AG04450 (cell line): Measurements from ENCODE around the gene DIP2C. TPM values are rescaled to one million over a fixed set of nuclear protein-coding genes. Genes with fewer than 3 reads are reported as not detected.

Experiments used
- CTCF ChIA-PET: fragments of 300-600, 350-600 bp; formaldehyde crosslinking; extraction: SDS; loops from one replicate; lab custom pipeline; 2022; ENCODE audit warnings: antibody characterized with exemption, inconsistent platforms; lab: Charles Lee
- POLR2A ChIA-PET: fragments of 350-600 bp; formaldehyde crosslinking; extraction: SDS; loops from one replicate; lab custom pipeline; 2021; ENCODE audit warnings: antibody characterized with exemption, inconsistent platforms; lab: Yijun Ruan, JAX
- DNase-seq: peaks from one replicate; pipeline ENCODE4 v3.0.0-alpha.2; 2011; ENCODE audit warnings: low read depth, low spot score
- H3K27ac ChIP-seq: one replicate; pipeline ENCODE4 v1.5.1; 2012; ENCODE audit warnings: low read depth, low read length, control low read depth
- H3K27me3 ChIP-seq: one replicate; pipeline ENCODE4 v1.6.0; 2012; ENCODE audit warnings: low read length; ENCODE audit not compliant: control insufficient read depth, insufficient read depth
- H3K4me3 ChIP-seq: 2 replicates; pipeline ENCODE4 v1.5.1; 2011; ENCODE audit warnings: mild to moderate bottlenecking, low read depth, low read length, control low read depth
- H3K9me3 ChIP-seq: 2 replicates; pipeline ENCODE4 v1.5.1; 2012; ENCODE audit warnings: low read length; ENCODE audit not compliant: control insufficient read depth, insufficient read depth
- polyA plus RNA-seq: library from polyadenylated mRNA; depleted of rRNA; stranded (reverse); fragments of >200 nt; gene quantifications from 2 replicates; pipeline ENCODE4 v1.2.3, GENCODE V29; 2011; rRNA removed
- small RNA-seq: library from RNA; depleted of rRNA; stranded (forward); fragments of <200 nt; gene quantifications from one replicate; pipeline ENCODE3, GENCODE V24; 2012; ENCODE audit warnings: low read depth; ENCODE audit not compliant: insufficient read length
- TF ChIP-seq, protein P1 (sequence below): IDR thresholded peaks from 2 replicates; pipeline ENCODE4 v1.5.1; 2011; ENCODE audit warnings: low read depth, low read length, control low read depth, inconsistent platforms

The DIP2C gene
- polyA plus RNA-seq, 1 experiment = 9.6 TPM

GRCh38 chr10:227014-227413, 462.5 kb downstream of the DIP2C start:
- no peak overlapping the region for H3K27ac ChIP-seq

GRCh38 chr10:226018-226417, 463.4 kb downstream of the DIP2C start:
- H3K4me3 ChIP-seq = no peak overlapping the region
- TF ChIP-seq, protein P1, sequence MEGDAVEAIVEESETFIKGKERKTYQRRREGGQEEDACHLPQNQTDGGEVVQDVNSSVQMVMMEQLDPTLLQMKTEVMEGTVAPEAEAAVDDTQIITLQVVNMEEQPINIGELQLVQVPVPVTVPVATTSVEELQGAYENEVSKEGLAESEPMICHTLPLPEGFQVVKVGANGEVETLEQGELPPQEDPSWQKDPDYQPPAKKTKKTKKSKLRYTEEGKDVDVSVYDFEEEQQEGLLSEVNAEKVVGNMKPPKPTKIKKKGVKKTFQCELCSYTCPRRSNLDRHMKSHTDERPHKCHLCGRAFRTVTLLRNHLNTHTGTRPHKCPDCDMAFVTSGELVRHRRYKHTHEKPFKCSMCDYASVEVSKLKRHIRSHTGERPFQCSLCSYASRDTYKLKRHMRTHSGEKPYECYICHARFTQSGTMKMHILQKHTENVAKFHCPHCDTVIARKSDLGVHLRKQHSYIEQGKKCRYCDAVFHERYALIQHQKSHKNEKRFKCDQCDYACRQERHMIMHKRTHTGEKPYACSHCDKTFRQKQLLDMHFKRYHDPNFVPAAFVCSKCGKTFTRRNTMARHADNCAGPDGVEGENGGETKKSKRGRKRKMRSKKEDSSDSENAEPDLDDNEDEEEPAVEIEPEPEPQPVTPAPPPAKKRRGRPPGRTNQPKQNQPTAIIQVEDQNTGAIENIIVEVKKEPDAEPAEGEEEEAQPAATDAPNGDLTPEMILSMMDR = no peak
- ChIA-PET POLR2A (no interaction called here), CTCF (no interaction called here)
- no peak overlapping the region for H3K27ac ChIP-seq
- H3K9me3 ChIP-seq = no peaks in the 10 kb centered on the region
- no peak for DNase-seq
- no peaks in the 10 kb centered on the region for H3K27me3 ChIP-seq

More at GRCh38 chr10:227014-227413, 462.5 kb downstream of the DIP2C start:
- ChIA-PET POLR2A (no interaction called here), CTCF (no interaction called here)
- no peaks in the 10 kb centered on the region for H3K27me3 ChIP-seq
- no peaks in the 10 kb centered on the region for H3K9me3 ChIP-seq
- no peak for DNase-seq
- no peak overlapping the region for H3K4me3 ChIP-seq
- TF ChIP-seq, protein P1 = no peak

- POLR2A ChIA-PET = no interaction called here
- CTCF ChIA-PET = no interaction called here
- no peaks in the 10 kb centered on the region for H3K9me3 ChIP-seq
- H3K27me3 ChIP-seq = no peaks in the 10 kb centered on the region
- no peak overlapping the region for H3K4me3 ChIP-seq
- TF ChIP-seq, protein P1 = no peak
- H3K27ac ChIP-seq = no peak overlapping the region
- no peak for DNase-seq
These were observed 464.9 kb downstream of the DIP2C start for GRCh38 chr10:224571-224970.

Small RNA genes lying within 50 kb of the gene (small RNA-seq; reads per million reads assigned to genes)
- gene MIR5699 (65.3 reads per million, percentile 87 among the genes with 10 or more reads in this experiment), gene RN7SL754P (not detected), gene RNA5SP298 (not detected)

Other genes with a start within 250 kb of the DIP2C start
- 33.5 and 34.0 TPM in 2 replicates for gene LARP4B, start 242.0 kb upstream of the DIP2C start, polyA plus RNA-seq